ENCODE results near the gene RUSC1.

The RUSC1 gene

DNA sequence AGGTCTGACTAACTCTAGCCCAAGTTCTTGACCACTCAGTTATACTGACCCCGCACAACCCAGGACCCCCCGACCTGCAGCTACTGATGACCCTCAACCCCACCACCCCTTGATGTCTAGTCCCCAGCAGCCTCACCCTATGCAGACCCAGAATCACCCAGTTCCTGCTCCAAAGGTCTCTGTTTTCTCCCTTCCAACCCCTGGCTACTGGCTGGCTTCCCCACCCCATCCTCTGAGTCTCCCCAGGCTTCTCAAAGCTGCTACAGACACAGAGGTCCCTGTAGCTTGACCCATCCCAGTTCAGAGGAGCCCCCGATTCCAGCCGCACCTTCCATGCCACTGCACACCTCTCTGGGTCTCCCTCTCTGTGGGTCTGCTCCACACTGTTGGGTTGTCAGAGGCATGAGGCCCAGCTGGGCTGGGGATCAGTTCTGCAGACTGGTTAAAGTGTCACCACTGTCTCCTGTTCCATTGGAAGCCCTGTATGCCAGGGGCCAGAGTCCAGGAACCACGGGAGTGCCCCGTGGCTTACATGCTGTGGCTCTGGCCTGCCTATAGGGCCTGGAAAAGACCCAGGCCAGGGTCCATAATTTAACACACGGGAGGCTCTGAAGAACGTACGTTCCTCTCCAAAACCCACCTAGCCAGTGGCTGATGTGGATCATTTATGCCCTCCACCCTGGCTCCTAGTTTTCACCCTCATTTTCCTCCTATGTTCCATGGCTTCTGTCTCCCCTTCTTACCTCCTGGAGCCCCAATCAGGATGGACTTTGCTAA is 20.0 kb upstream of the RUSC1 start:
- CTCF ChIA-PET: interaction anchor here (0.9 to 1.8 kb wide), 4 partner anchors 22 to 50 kb away, joined by 3 to 8 read pairs (median 4); no protein-coding TSS in a partner anchor

DNA sequence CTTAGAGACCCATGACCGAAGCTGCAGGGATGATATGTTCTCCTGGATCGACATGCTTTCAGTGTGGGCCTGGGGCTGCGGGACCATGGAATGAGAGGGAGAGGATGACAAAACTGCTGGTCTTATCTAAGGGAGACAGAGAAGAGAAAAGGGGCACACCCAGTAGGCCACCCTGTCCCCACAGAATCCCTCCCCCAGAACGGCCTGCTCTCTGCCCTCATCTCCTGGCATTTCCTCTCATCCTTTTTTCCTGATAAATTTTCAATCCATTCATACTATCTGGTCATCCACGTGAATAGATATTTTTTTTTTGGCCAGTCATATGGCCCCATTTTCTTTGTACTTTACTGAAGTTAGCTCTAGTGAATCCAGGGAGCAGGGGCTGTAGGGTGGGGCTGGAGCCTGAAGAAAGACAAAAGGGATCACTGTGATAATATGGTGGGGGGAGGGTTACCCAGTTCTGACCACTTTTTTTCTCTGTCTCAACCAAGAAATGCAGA is 19.3 kb upstream of the RUSC1 start, which contains the start of gene PKLR:
Gene PKLR (minus strand): TSS at position 97 of the 500 bp plus-strand sequence. CDS start 43 bp downstream, at position 54.
- POLR2A ChIA-PET: no interaction called here
- TF ChIP-seq, protein P1, sequence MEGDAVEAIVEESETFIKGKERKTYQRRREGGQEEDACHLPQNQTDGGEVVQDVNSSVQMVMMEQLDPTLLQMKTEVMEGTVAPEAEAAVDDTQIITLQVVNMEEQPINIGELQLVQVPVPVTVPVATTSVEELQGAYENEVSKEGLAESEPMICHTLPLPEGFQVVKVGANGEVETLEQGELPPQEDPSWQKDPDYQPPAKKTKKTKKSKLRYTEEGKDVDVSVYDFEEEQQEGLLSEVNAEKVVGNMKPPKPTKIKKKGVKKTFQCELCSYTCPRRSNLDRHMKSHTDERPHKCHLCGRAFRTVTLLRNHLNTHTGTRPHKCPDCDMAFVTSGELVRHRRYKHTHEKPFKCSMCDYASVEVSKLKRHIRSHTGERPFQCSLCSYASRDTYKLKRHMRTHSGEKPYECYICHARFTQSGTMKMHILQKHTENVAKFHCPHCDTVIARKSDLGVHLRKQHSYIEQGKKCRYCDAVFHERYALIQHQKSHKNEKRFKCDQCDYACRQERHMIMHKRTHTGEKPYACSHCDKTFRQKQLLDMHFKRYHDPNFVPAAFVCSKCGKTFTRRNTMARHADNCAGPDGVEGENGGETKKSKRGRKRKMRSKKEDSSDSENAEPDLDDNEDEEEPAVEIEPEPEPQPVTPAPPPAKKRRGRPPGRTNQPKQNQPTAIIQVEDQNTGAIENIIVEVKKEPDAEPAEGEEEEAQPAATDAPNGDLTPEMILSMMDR (IDR thresholded peaks at IDR 0.05; ENCODE audit: insufficient read depth, low read length, missing control alignments): no peak
- CTCF ChIA-PET: interaction anchor here (0.9 to 1.5 kb wide), 2 partner anchors 22 to 50 kb away, joined by 3 to 6 read pairs; no protein-coding TSS in a partner anchor
- DNase-seq (ENCODE audit: low read depth, low spot score): no peak
- no peak within 1 kb of the TSS for H3K4me3 ChIP-seq (ENCODE audit: low read depth, low read length)

More for the DNA sequence above, 20.0 kb upstream of the RUSC1 start:
- POLR2A ChIA-PET: no interaction called here
- no peak overlapping the region for H3K4me3 ChIP-seq (ENCODE audit: low read depth, low read length)
- DNase-seq (ENCODE audit: low read depth, low spot score): no peak
- TF ChIP-seq, protein P1 (IDR thresholded peaks at IDR 0.05; ENCODE audit: insufficient read depth, low read length, missing control alignments): no peak

DNA sequence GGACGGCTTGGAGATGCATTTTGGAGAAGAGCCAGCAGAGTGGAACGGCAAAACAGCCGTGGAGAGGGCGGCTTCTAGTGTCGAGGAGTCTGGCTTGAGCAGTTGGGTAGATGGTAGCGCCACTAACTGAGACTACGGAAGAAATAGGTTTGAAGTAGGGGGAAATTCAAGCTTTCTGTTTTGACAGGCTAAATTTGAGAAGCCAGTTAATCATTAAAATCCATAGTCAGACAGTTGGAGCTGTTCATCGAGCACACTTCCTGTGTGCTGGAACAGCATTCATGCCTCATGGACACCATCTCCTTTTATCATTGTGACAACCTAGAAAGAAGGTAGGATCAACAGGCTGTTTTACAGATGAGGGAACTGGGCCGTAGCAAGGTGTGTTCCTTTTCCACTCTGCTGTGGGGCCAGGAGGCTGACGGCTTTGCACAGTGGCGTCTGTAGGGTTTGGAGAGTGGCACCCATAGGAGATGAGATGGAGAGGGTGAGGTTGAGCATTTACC is 16.1 kb upstream of the RUSC1 start:
- no peak overlapping the region for H3K4me3 ChIP-seq (ENCODE audit: low read depth, low read length)
- no peak for DNase-seq (ENCODE audit: low read depth, low spot score)
- ChIA-PET POLR2A (no interaction called here), CTCF (interaction anchor here (1.0 to 5.6 kb wide), 4 partner anchors 18 to 54 kb away, joined by 3 to 101 read pairs (median 17); no protein-coding TSS in a partner anchor)
- TF ChIP-seq, protein P1 (IDR thresholded peaks at IDR 0.05; ENCODE audit: insufficient read depth, low read length, missing control alignments): no peak

DNA sequence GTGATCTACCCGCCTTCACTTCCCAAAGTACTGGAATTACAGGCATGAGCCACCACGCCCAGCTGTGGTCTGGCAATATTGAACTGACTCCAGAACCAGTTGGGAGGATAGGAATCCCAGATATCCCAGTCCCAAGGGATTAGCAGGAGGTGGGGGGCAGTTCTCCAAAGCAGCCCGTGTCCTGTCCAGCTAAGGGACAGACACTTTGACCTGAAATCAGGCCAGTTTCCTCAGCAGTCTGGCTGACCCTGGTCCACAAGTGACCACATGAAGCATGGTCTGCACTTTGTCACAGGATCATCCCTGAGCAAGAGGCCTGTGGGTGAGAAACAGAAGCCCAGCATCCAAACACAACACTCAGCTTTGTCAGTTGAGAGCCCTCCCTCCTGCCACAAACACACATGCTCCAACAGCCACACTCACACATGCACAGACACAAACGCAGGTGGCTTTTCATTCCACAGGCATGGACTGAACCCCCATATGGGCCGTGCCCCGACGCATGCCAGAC is 14.8 kb upstream of the RUSC1 start:
- TF ChIP-seq, protein P1 (IDR thresholded peaks at IDR 0.05; ENCODE audit: insufficient read depth, low read length, missing control alignments): no peak
- POLR2A ChIA-PET: no interaction called here
- H3K4me3 ChIP-seq (ENCODE audit: low read depth, low read length): no peak overlapping the region
- no peak for DNase-seq (ENCODE audit: low read depth, low spot score)
- CTCF ChIA-PET: interaction anchor here (1.1 to 5.6 kb wide), 4 partner anchors 27 to 56 kb away, joined by 3 to 101 read pairs (median 26); partner anchors contain the start of genes ENTREP3 and HCN3

DNA sequence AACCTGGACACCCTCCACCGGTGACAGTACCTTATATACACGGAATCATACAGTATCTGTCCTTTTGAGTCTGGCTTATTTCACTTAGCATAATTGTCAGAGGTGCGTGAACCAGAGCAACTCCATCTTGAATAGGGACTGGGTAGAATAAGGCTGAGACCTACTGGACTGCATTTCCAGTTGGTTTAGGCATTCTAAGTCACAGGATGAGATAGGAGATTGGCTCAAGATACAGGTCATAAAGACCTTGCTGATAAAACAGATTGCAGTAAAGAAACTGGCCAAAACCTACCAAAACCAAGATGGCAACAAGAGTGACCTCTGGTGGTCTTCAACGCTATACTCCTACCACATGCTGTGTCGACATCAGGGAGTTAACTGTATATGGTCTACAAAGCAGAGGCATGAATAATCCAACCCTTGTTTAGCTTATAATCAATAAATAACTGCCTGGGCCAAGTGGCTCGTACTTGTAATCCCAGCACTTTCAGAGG is 13.4 kb upstream of the RUSC1 start:
- no peak overlapping the region for H3K4me3 ChIP-seq (ENCODE audit: low read depth, low read length)
- TF ChIP-seq, protein P1 (IDR thresholded peaks at IDR 0.05; ENCODE audit: insufficient read depth, low read length, missing control alignments): peak; percentile 18
- ChIA-PET POLR2A (interaction anchor here (0.6 kb wide), 1 partner anchor 267 kb away, joined by 3 read pairs; no protein-coding TSS in a partner anchor), CTCF (interaction anchor here (0.7 to 5.6 kb wide), 15 partner anchors 13 to 134 kb away, joined by 3 to 101 read pairs (median 4); partner anchors contain the start of genes CLK2, HCN3, KRTCAP2 and RUSC1)
- DNase-seq (ENCODE audit: low read depth, low spot score): no peak

Data from AG04449 (cell line).